ENCODE data around the gene GAS2L2. TPM values are rescaled to one million over a fixed set of nuclear protein-coding genes. Genes with fewer than 3 reads are reported as not detected.
A peak's percentile ranks its signal among the peaks of the same experiment; 100 is the strongest.

Gene GAS2L2
- polyA plus RNA-seq (2013, experiment 1 of 2): not detected
- polyA plus RNA-seq (2013, experiment 2 of 2): not detected

DNA sequence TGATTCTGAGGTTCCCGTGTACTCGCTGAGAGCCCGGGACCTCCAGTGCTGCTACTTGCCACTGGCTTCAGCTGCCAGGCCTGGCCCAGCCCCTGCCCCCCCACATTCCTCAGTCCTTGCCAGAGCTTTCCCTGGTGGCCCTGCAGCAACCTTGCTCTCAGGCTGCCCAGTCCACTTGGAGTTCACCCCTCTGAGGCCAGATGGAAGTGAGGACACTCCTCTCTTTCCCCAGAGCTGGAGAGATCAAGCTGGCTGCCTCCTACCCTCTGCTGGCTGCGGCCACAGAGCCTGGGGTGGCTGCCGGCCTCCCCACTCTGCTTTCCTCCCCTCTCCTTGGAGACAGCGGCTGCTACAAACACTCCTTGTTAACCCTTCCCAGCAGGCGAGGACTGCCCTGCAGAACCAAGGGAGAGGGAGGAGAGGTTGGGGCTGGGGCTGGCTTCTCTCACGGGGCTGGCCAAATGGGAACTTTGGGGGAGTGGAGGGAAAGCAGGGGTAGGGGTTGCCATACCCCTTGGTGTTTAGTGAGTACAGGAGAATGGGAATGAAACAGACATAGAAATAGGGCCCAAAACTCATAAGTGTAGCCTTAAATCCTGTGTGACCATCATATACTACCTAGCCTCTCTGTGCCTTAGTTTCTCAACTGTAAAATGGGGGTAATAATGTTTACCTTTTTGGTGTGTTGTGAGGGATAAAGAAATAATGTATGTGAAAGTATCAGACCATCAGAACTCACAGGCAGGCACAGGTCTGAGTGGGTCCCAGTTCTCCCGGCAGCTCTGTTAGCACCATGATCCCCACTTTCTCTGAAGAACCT is at the start of gene GAS2L2:
TSS of gene GAS2L2 (minus strand) at position 295 of the 820 bp plus-strand sequence. CDS start 389 bp downstream, outside the sequence.
- no peak within 1 kb of the TSS for H3K4me3 ChIP-seq (ENCODE audit: insufficient read depth in 1 of 2, low read depth in 1 of 2, low read length in 2 of 2)
- no peak within 1 kb of the TSS for H2BK120ac ChIP-seq (ENCODE audit: low read depth, low read length)
- no peak within 1 kb of the TSS for H2BK12ac ChIP-seq (ENCODE audit: low read length in 2 of 2)
- 74% methylated on average over 8 of the region's 9 CpGs for whole genome bisulfite sequencing
- H3K4me2 ChIP-seq (ENCODE audit: low read length, poor library complexity, severe bottlenecking): no peak within 1 kb of the TSS
- H3K4me1 ChIP-seq (ENCODE audit: control insufficient read depth, insufficient read depth, low read depth, low read length): peaks cover 4% of the 10 kb centered on the region
- no peak within 1 kb of the TSS for H3K23ac ChIP-seq (ENCODE audit: low read length in 2 of 2)
- H3K27me3 ChIP-seq (ENCODE audit: control insufficient read depth in 1 of 2, insufficient read depth in 1 of 2, low read length in 2 of 2): peaks cover 49 to 61% of the 10 kb centered on the region in 2 experiments
- no peaks in the 10 kb centered on the region for H3K79me1 ChIP-seq (replicated peaks; ENCODE audit: low read length, poor library complexity, severe bottlenecking)
- H3K36me3 ChIP-seq (ENCODE audit: control insufficient read depth in 1 of 2, insufficient read depth in 2 of 2, low read depth in 1 of 2, low read length in 2 of 2): no peaks in the 10 kb centered on the region
- H3K14ac ChIP-seq (ENCODE audit: low read length in 2 of 2): no peak within 1 kb of the TSS
- H4K8ac ChIP-seq (ENCODE audit: low read length): no peak within 1 kb of the TSS
- H3K27ac ChIP-seq (ENCODE audit: low read length, poor library complexity, severe bottlenecking): no peak within 1 kb of the TSS
- no peak for DNase-seq
- H2AFZ ChIP-seq (ENCODE audit: low read depth, low read length): no peak within 1 kb of the TSS
- H3K18ac ChIP-seq (ENCODE audit: low read depth in 1 of 2, low read length in 2 of 2): no peak within 1 kb of the TSS
- no peak within 1 kb of the TSS for H4K91ac ChIP-seq (ENCODE audit: low read length)
- no peak within 1 kb of the TSS for H3K4ac ChIP-seq (ENCODE audit: low read depth in 1 of 2, low read length in 2 of 2)
- no peak within 1 kb of the TSS for H2BK5ac ChIP-seq (ENCODE audit: low read depth, low read length, poor library complexity, severe bottlenecking)
- no peaks in the 10 kb centered on the region for H3K9me3 ChIP-seq (ENCODE audit: control insufficient read depth, low read length)
- H2AK5ac ChIP-seq (ENCODE audit: low read length, severe bottlenecking): no peak within 1 kb of the TSS
- no peak within 1 kb of the TSS for H3K9ac ChIP-seq (ENCODE audit: low read length)
- H2BK15ac ChIP-seq (ENCODE audit: low read depth, poor library complexity, severe bottlenecking): peak within 1 kb of the TSS; percentile 34

DNA sequence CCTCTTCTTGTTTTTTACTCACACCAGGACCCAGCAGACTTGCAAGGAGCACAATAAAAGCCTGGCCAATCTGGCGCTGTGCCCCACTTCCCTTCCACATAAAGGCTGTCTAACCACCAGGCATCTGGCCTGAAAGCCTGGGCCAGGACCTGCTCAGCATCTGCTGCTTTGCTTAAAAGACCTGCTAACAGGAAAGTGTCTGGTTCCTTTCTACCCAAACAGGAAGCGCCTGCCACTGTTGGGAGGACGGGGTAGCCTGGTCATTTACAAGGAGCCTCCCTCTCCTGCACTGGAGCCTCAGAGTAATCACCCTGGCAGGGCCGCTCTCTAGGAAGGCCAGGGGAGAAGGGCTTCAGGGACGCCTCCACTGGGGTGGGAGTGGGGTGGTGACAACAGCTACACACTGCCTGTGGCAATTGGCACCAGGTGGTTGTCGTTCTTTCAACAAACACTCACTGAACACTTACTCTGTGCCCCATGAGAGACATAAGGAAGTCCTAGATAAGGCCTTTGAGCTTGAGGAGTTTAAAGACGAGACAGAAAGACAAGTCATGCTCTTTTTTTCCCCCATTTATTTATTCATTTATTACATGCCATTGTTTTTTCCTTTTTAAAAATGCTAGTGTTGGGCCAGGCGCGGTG is 48.7 kb upstream of the GAS2L2 start:
- no peaks in the 10 kb centered on the region for H3K36me3 ChIP-seq (ENCODE audit: control insufficient read depth in 1 of 2, insufficient read depth in 2 of 2, low read depth in 1 of 2, low read length in 2 of 2)
- 42% methylated on average over 5 of the region's 9 CpGs for WGBS

DNA sequence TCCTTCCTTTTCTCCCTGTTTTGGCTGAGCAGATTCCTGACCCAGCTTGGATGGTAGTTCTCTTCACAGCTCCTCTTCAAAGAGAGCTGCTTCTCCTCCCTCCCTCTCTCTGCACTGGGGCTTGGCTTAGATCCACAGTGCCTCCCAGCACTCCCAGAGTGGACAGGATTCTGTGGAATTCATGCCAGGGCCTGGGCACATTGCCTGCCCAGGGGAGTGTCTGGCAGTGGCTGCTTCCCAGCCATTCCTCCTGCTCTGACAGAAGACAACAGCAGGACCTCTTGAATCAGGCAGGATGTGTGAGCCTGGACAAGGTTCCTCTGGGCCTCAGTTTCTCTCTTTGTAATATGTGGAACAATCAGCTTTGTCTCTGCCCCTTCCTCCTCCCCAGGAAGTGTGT is 46.9 kb upstream of the GAS2L2 start:
- H3K4me1 ChIP-seq (ENCODE audit: control insufficient read depth, insufficient read depth, low read depth, low read length): peaks cover 9% of the 10 kb centered on the region
- no peak overlapping the region for H3K4ac ChIP-seq (ENCODE audit: low read depth in 1 of 2, low read length in 2 of 2)
- no peak overlapping the region for H3K4me3 ChIP-seq (ENCODE audit: insufficient read depth in 1 of 2, low read depth in 1 of 2, low read length in 2 of 2)
- H2AFZ ChIP-seq (ENCODE audit: low read depth, low read length): no peak overlapping the region
- H3K79me1 ChIP-seq (replicated peaks; ENCODE audit: low read length, poor library complexity, severe bottlenecking): no peaks in the 10 kb centered on the region
- no peak overlapping the region for H3K27ac ChIP-seq (ENCODE audit: low read length, poor library complexity, severe bottlenecking)
- H2AK5ac ChIP-seq (ENCODE audit: low read length, severe bottlenecking): no peak overlapping the region
- H2BK120ac ChIP-seq (ENCODE audit: low read depth, low read length): peak overlapping the region; percentile 56
- no peak overlapping the region for H2BK5ac ChIP-seq (ENCODE audit: low read depth, low read length, poor library complexity, severe bottlenecking)
- no peak overlapping the region for H3K4me2 ChIP-seq (ENCODE audit: low read length, poor library complexity, severe bottlenecking)
- peak overlapping the region in 1 of 2 experiments; percentile 42 for H3K18ac ChIP-seq (ENCODE audit: low read depth in 1 of 2, low read length in 2 of 2)
- no peak overlapping the region for H4K8ac ChIP-seq (ENCODE audit: low read length)
- DNase-seq: no peak
- no peak overlapping the region for H2BK12ac ChIP-seq (ENCODE audit: low read length in 2 of 2)
- no peak overlapping the region for H2BK15ac ChIP-seq (ENCODE audit: low read depth, poor library complexity, severe bottlenecking)
- no peaks in the 10 kb centered on the region for H3K9me3 ChIP-seq (ENCODE audit: control insufficient read depth, low read length)
- H3K27me3 ChIP-seq (ENCODE audit: control insufficient read depth in 1 of 2, insufficient read depth in 1 of 2, low read length in 2 of 2): peaks cover 45 to 67% of the 10 kb centered on the region in 2 experiments
- H3K36me3 ChIP-seq (ENCODE audit: control insufficient read depth in 1 of 2, insufficient read depth in 2 of 2, low read depth in 1 of 2, low read length in 2 of 2): no peaks in the 10 kb centered on the region
- H3K23ac ChIP-seq (ENCODE audit: low read length in 2 of 2): no peak overlapping the region
- no peak overlapping the region for H3K14ac ChIP-seq (ENCODE audit: low read length in 2 of 2)
- H3K9ac ChIP-seq (ENCODE audit: low read length): no peak overlapping the region
- peak overlapping the region; percentile 59 for H4K91ac ChIP-seq (ENCODE audit: low read length)

More for the DNA sequence above, 48.7 kb upstream of the GAS2L2 start:
- peak overlapping the region; percentile 57 for H2BK15ac ChIP-seq (ENCODE audit: low read depth, poor library complexity, severe bottlenecking)
- no peak overlapping the region for H3K27ac ChIP-seq (ENCODE audit: low read length, poor library complexity, severe bottlenecking)
- peak overlapping the region in 1 of 2 experiments; percentile 94 for H2BK12ac ChIP-seq (ENCODE audit: low read length in 2 of 2)
- no peaks in the 10 kb centered on the region for H3K79me1 ChIP-seq (replicated peaks; ENCODE audit: low read length, poor library complexity, severe bottlenecking)
- no peaks in the 10 kb centered on the region for H3K4me1 ChIP-seq (ENCODE audit: control insufficient read depth, insufficient read depth, low read depth, low read length)
- H3K18ac ChIP-seq (ENCODE audit: low read depth in 1 of 2, low read length in 2 of 2): peak overlapping the region in 1 of 2 experiments; percentile 70
- H2AFZ ChIP-seq (ENCODE audit: low read depth, low read length): peak overlapping the region; percentile 24
- no peaks in the 10 kb centered on the region for H3K9me3 ChIP-seq (ENCODE audit: control insufficient read depth, low read length)
- no peak overlapping the region for H3K4me3 ChIP-seq (ENCODE audit: insufficient read depth in 1 of 2, low read depth in 1 of 2, low read length in 2 of 2)
- H3K23ac ChIP-seq (ENCODE audit: low read length in 2 of 2): no peak overlapping the region
- H2BK120ac ChIP-seq (ENCODE audit: low read depth, low read length): peak overlapping the region; percentile 19
- H3K4me2 ChIP-seq (ENCODE audit: low read length, poor library complexity, severe bottlenecking): no peak overlapping the region
- peak overlapping the region in 1 of 2 experiments; percentile 30 for H3K14ac ChIP-seq (ENCODE audit: low read length in 2 of 2)
- peaks cover 30 to 50% of the 10 kb centered on the region in 2 experiments for H3K27me3 ChIP-seq (ENCODE audit: control insufficient read depth in 1 of 2, insufficient read depth in 1 of 2, low read length in 2 of 2)
- H2BK5ac ChIP-seq (ENCODE audit: low read depth, low read length, poor library complexity, severe bottlenecking): no peak overlapping the region
- H4K91ac ChIP-seq (ENCODE audit: low read length): peak overlapping the region; percentile 93
- peak overlapping the region; percentile 15 to 60 for H3K4ac ChIP-seq (ENCODE audit: low read depth in 1 of 2, low read length in 2 of 2)
- peak; percentile 71 for DNase-seq
- peak overlapping the region; percentile 5 for H4K8ac ChIP-seq (ENCODE audit: low read length)
- no peak overlapping the region for H3K9ac ChIP-seq (ENCODE audit: low read length)
- no peak overlapping the region for H2AK5ac ChIP-seq (ENCODE audit: low read length, severe bottlenecking)

DNA sequence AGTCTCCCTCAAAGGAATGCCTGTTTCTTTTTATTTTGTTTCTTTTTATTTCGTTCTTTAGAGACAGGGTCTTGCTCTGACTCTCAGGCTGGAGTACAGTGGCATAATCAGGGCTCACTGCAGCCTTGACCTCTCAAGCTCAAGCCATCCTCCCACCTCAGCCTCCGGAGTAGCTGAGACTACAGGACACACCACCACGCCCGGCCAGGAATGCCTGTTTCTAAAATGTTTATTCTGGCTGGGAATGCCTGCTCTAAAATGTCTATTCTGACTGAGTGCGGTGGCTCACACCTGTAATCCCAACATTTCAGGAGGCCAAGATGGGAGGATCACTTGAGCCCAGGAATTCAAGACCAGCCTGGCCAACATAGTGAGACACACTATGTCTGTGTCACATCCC is 44.9 kb upstream of the GAS2L2 start:
- Histone ChIP-seq H2BK120ac (ENCODE audit: low read depth, low read length) (no peak overlapping the region), H3K9me3 (ENCODE audit: control insufficient read depth, low read length) (no peaks in the 10 kb centered on the region)
- 86% methylated on average over 5 of the region's 5 CpGs for WGBS

More for the DNA sequence above, 44.9 kb upstream of the GAS2L2 start:
- no peak overlapping the region for H2AK5ac ChIP-seq (ENCODE audit: low read length, severe bottlenecking)
- no peak overlapping the region for H4K91ac ChIP-seq (ENCODE audit: low read length)
- no peaks in the 10 kb centered on the region for H3K36me3 ChIP-seq (ENCODE audit: control insufficient read depth in 1 of 2, insufficient read depth in 2 of 2, low read depth in 1 of 2, low read length in 2 of 2)
- peaks cover 65 to 87% of the 10 kb centered on the region in 2 experiments for H3K27me3 ChIP-seq (ENCODE audit: control insufficient read depth in 1 of 2, insufficient read depth in 1 of 2, low read length in 2 of 2)
- no peak overlapping the region for H3K4me2 ChIP-seq (ENCODE audit: low read length, poor library complexity, severe bottlenecking)
- no peak for DNase-seq
- H3K27ac ChIP-seq (ENCODE audit: low read length, poor library complexity, severe bottlenecking): no peak overlapping the region
- no peak overlapping the region for H3K14ac ChIP-seq (ENCODE audit: low read length in 2 of 2)
- H2BK15ac ChIP-seq (ENCODE audit: low read depth, poor library complexity, severe bottlenecking): no peak overlapping the region
- H2AFZ ChIP-seq (ENCODE audit: low read depth, low read length): no peak overlapping the region
- no peak overlapping the region for H3K4ac ChIP-seq (ENCODE audit: low read depth in 1 of 2, low read length in 2 of 2)
- H4K8ac ChIP-seq (ENCODE audit: low read length): no peak overlapping the region
- no peak overlapping the region for H2BK12ac ChIP-seq (ENCODE audit: low read length in 2 of 2)
- H3K4me3 ChIP-seq (ENCODE audit: insufficient read depth in 1 of 2, low read depth in 1 of 2, low read length in 2 of 2): no peak overlapping the region
- H3K23ac ChIP-seq (ENCODE audit: low read length in 2 of 2): no peak overlapping the region
- H3K9ac ChIP-seq (ENCODE audit: low read length): no peak overlapping the region
- no peak overlapping the region for H3K18ac ChIP-seq (ENCODE audit: low read depth in 1 of 2, low read length in 2 of 2)
- H3K79me1 ChIP-seq (replicated peaks; ENCODE audit: low read length, poor library complexity, severe bottlenecking): no peaks in the 10 kb centered on the region
- no peak overlapping the region for H2BK5ac ChIP-seq (ENCODE audit: low read depth, low read length, poor library complexity, severe bottlenecking)
- H3K4me1 ChIP-seq (ENCODE audit: control insufficient read depth, insufficient read depth, low read depth, low read length): peaks cover 13% of the 10 kb centered on the region

All from mesenchymal stem cell (in vitro differentiated cells and primary cell).